LNCaP clone FGC (cell line): ENCODE results near the gene BBIP1.
A peak's percentile ranks its signal among the peaks of the same experiment; 100 is the strongest.

Experiments
- DNase-seq: peaks from one replicate; pipeline ENCODE4 v3.0.0-alpha.2; 2011; ENCODE audit warnings: low read depth
- H3K4me3 ChIP-seq: 2 replicates; pipeline ENCODE4 v1.5.1; 2011; ENCODE audit warnings: mild to moderate bottlenecking, low read depth, low read length, control low read depth
- CTCF ChIP-seq: IDR thresholded peaks from 2 replicates; pipeline ENCODE4 v1.5.1; 2012; ENCODE audit warnings: mild to moderate bottlenecking; ENCODE audit not compliant: control insufficient read depth, insufficient read depth; ENCODE audit errors: extremely low read depth

Gene BBIP1

GRCh38 chr10:110900983-110901382 is 18.0 kb downstream of the BBIP1 start:
- no peak for TF ChIP-seq CTCF
- no peak for DNase-seq
- H3K4me3 ChIP-seq = no peak overlapping the region

- TF ChIP-seq CTCF = no peak
- no peak overlapping the region for H3K4me3 ChIP-seq
- DNase-seq = no peak
These were observed 20.6 kb downstream of the BBIP1 start for GRCh38 chr10:110898391-110898790.

- TF ChIP-seq CTCF = no peak
- no peak for DNase-seq
- H3K4me3 ChIP-seq = no peak overlapping the region
These were observed 21.8 kb downstream of the BBIP1 start for GRCh38 chr10:110897184-110897583.

- no peak for DNase-seq
- peak; percentile 45 for TF ChIP-seq CTCF
- H3K4me3 ChIP-seq = no peak overlapping the region
These were observed 25.3 kb downstream of the BBIP1 start for GRCh38 chr10:110893559-110894179.

GRCh38 chr10:110892602-110893288 is 26.2 kb downstream of the BBIP1 start:
- H3K4me3 ChIP-seq = no peak overlapping the region
- no peak for DNase-seq
- no peak for TF ChIP-seq CTCF

GRCh38 chr10:110887560-110887959 is 31.4 kb downstream of the BBIP1 start:
- no peak for DNase-seq
- TF ChIP-seq CTCF = no peak
- H3K4me3 ChIP-seq = no peak overlapping the region
